Measurements from ENCODE around the gene TSEN54. TPM values are rescaled to one million over a fixed set of nuclear protein-coding genes. Genes with fewer than 3 reads are reported as not detected.

TSEN54 gene
- total RNA-seq, 1 donor from 2014 or later: 14.1 TPM

DNA sequence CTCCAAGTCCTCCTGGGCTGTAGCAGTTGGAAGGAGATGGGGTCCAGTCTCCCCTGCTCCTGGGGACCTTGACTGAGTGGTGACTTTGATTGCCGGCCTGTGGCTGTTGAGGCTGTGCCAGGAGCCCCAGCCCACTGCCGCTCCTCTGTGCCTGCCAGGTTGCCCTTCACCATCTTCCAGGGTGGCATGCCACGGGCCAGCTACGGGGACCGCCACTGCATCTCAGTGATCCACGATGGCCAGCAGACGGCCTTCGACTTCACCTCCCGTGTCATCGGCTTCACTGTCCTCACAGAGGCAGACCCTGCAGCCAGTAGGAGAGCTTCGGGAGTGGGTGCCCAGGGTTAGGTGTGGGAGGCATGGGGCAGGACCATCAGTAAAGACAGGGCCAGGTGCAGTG lies 47.9 kb downstream of the TSEN54 start:
- no peak for DNase-seq (ENCODE audit: low read depth, low spot score)

DNA sequence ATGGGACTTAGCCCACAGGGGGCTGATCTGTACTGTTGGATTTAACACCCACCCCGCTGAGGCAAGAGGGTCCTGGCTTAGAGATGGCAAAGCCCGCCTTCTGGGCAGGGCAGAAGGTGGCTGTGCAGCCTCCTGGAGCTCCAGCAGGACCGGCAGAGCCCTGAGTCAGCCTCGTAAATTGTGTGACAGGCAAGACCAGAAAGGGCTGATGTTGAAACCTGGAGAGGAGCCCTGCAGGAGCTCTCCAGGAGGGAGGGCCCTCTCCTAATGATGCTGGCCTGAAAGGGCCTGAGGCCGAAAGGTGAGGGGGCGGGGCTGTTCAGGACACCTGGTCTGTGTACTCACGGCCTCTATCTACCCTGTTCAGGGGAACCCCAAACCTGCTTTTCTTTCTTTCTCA lies 48.7 kb downstream of the TSEN54 start:
- DNase-seq (ENCODE audit: low read depth, low spot score): no peak

DNA sequence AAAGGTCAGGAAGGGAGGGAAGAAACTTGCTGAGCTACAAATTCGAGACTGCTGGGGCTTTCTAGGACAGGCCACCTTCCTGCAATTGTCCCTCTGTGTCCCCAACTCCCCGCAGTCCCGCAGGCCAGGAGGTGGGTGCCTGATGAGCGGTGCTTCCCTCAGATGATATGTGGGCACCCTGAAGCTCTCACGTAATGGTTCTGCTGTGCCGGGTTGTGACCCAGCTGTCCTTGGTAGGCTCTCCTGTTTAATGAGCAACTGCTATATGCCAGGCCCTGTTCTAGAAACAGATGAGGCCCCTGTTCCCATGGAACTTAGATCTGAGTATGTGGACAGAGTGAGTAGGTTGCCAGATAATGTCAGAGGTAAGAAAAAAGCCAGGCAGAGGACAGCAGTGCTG lies 49.3 kb downstream of the TSEN54 start:
- DNase-seq (ENCODE audit: low read depth, low spot score): no peak

DNA sequence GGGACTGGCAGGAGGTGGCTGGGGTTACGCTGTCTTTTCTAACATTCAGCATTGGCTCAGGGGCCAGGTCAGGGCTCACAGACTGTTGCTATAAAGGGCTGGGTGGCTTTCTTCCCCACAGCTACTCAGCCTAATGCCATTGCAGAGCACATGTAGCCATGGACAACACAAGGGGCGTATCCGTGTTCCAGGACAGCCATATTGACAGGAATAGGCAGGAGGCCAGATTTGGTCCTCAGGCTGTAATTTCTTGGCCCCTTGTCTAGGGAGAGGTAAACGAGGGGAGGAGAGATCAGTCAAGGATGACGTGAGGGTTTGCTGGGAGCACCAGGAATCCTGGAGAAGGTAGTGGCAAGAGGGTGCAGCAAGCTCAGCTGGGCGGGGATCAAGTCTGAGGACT lies 50.1 kb downstream of the TSEN54 start:
- no peak for DNase-seq (ENCODE audit: low read depth, low spot score)

DNA sequence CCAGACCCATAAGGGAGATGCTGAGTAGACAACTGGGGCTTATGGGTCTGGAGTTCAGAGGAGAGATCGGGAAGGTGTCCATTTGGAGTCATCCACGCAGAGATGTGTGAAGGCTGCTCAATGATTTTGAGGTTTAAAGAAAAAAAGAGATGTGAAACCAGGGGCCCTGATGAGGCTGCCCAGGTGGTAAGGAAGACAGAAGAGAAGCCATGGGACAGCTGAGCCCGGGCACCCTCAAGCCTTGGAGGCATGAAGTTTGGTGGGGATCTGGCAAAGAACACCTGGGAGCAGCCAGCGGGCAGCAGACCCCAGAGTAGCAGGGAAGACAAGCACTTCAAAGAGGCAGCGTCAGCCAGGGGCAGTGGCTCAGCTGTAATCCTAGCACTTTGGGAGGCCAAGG lies 50.5 kb downstream of the TSEN54 start:
- DNase-seq (ENCODE audit: low read depth, low spot score): no peak

DNA sequence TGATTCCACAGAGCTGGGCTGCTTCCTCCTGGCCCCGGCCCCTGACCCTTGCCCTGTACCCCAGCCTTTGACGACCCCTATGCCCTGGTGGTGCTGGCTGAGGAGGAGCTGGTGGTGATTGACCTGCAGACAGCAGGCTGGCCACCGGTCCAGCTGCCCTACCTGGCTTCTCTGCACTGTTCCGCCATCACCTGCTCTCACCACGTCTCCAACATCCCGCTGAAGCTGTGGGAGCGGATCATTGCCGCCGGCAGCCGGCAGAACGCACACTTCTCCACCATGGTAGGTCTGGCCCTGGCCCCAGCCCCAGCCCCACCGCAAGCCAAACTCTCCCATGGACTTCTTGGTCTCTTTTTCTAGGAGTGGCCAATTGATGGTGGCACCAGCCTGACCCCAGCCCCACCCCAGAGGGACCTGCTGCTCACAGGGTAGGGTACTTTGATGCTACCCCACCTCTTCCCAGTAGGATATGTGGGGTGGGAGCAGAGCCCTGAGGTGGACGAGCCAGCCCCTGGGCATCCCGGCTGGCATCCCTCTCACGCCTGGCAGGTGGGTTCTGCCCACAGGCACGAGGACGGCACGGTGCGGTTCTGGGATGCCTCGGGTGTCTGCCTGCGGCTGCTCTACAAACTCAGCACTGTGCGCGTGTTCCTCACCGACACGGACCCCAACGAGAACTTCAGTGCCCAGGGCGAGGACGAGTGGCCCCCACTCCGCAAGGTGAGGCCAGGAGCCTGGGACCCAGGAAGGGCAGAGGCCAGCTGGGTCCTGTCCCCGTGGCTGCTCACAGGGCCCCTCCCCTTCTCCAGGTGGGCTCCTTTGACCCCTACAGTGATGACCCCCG lies 52.3 kb downstream of the TSEN54 start:
- no peak for DNase-seq (ENCODE audit: low read depth, low spot score)

DNA sequence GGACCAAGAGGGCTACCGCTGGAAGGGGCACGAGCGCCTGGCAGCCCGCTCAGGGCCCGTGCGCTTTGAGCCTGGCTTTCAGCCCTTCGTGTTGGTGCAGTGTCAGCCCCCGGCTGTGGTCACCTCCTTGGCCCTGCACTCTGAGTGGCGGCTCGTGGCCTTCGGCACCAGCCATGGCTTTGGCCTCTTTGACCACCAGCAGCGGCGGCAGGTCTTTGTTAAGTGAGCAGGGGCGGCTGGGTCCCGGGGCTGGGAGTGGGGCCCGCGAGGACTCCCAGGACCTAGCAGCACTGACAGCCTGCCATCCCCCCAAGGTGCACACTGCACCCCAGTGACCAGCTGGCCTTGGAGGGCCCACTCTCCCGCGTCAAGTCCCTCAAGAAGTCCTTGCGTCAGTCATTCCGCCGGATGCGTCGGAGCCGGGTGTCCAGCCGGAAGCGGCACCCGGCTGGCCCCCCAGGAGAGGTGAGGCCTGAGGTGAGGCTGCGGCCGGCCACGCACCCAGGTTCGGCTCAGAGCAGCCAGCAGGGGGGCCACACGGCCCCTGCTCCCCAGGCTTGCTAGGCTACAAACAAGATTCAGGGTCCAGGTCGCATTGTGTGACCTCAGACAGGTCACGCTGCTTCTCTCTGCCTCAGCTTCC lies 53.8 kb downstream of the TSEN54 start:
- no peak for DNase-seq (ENCODE audit: low read depth, low spot score)

DNA sequence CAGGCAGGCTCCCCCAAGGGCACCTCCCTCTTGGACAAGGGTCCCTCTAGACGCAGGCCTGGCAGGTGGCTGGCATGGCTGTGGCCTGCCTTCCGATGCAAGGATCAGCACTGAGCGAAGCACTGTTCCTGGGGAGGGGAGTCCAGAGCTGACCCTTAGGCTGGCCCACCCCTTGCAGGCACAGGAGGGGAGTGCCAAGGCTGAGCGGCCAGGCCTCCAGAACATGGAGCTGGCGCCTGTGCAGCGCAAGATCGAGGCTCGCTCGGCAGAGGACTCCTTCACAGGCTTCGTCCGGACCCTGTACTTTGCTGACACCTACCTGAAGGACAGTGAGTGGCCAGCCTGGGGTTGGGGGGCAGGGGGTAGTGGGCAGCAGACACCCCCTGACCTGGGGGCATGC lies 54.4 kb downstream of the TSEN54 start:
- no peak for DNase-seq (ENCODE audit: low read depth, low spot score)

DNA sequence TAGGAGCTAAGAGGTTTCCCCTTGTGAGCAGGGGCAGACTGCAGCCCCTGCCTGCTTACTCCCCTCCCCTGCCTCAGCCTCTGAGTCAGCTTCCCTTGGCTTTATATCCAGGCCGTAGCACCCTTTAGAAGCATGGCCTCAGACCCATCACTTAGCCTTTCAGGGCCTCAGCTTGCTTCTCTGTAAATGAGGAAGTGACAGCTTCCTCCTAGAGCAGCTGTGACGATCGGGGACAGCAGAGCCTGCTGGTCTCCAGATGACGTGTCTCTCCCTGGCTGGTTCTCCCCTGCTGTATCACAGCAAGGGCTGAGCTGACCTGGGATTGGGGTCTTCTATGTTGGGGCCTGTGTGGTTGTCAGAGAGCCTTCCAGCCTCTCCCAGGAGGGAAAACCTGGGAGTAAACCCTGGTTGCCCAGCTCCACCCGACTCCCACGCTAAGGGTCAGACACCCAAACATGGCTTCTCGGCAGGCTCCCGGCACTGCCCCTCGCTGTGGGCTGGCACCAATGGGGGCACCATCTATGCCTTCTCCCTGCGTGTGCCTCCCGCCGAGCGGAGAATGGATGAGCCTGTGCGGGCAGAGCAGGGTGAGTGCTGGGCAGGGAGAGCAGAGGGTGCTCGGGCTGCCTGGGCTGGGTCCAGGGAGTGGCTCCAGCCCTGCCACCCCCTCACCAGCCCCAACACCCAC lies 55.0 kb downstream of the TSEN54 start:
- DNase-seq (ENCODE audit: low read depth, low spot score): no peak

DNA sequence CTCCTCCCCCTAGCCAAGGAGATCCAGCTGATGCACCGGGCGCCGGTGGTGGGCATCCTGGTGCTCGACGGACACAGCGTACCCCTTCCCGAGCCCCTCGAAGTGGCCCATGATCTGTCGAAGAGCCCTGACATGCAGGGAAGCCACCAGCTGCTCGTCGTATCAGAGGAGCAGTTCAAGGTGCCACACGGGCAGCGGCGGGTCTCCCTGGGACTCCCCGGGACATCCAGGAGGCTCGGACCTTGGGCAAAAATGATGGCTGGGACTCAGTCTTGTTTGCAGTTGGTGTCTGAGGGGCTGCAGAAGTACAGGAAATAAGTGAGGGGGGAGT lies 55.5 kb downstream of the TSEN54 start:
- DNase-seq (ENCODE audit: low read depth, low spot score): no peak

DNA sequence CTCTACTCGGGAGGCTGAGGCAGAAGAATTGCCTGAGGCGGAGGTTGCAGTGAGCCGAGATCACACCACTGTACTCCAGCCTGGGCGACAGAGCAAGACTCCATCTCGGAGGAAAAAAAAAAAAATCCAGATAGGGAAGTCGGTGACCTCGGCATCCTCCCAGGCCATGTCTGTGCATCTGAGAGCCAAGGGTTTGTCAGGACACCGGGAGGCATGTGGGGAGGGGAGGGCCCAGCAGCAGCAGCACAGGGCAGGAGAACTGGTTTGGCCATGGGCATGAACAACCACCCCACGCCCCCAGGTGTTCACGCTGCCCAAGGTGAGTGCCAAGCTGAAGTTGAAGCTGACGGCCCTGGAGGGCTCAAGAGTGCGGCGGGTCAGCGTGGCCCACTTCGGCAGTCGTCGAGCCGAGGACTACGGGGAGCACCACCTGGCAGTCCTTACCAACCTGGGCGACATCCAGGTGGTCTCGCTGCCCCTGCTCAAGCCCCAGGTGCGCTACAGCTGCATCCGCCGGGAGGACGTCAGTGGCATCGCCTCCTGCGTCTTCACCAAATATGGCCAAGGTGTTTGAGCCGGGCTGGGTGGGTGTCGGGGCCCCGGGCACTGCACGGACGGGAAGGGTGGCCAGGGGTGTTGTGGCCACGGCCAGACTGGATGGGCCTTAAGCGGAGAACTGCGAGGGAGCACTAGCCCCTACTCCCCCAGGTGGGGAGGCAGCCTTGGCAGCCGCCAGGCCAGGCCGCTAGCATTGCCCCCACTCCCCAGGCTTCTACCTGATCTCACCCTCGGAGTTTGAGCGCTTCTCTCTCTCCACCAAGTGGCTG lies 56.6 kb downstream of the TSEN54 start:
- DNase-seq (ENCODE audit: low read depth, low spot score): no peak

DNA sequence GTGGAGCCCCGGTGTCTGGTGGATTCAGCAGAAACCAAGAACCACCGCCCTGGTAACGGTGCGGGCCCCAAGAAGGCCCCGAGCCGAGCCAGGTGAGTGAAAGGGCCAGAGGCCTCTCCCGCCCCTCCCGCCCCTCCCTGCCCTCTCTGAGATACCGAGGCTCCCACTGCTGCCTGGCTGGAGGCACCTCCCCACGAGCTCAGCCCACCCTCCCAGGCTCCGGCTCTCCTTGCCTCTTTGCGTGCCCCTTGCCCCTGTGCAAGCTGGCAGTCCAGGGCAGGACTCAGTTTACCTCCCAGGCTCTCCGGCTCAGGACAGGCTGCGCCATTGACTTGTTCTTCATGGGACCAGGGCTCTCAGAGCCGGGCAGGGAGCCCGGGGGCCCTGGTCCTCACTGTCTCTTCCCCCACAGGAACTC lies 57.2 kb downstream of the TSEN54 start:
- DNase-seq (ENCODE audit: low read depth, low spot score): no peak

DNA sequence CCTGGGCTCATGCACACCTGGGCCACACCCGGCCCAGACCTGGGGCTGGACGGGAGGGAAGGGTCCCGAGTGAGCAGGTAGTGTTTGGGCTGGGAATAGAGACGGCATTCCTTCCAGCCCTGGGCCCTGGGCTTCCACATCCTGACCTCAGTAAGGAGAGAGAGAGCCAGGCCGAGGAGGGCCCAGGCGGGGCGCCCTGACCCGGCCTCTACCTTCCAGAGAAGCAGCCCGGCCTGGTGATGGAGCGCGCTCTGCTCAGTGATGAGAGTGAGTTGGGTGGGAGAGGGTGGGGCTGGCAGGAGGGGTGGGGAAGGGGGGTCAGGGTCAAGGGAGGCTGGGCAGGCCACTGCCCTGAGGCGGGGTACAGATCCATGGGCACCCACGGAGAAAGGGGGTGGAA lies 57.7 kb downstream of the TSEN54 start:
- no peak for DNase-seq (ENCODE audit: low read depth, low spot score)

Other genes with a start within 250 kb of the TSEN54 start
- 8.0 and 14.5 TPM in 2 replicates for gene MIF4GD, start 245.3 kb upstream of the TSEN54 start, total RNA-seq
- 13.1 and 21.4 TPM in 2 replicates for gene SLC25A19, start 227.1 kb upstream of the TSEN54 start, total RNA-seq
- 108 and 136 TPM in 2 replicates for gene GRB2, start 110.8 kb upstream of the TSEN54 start, total RNA-seq
- gene TMEM94, start 59.9 kb upstream of the TSEN54 start, total RNA-seq: 16.8 and 20.5 TPM in 2 replicates
- 6.6 and 9.2 TPM in 2 replicates for gene CASKIN2, start 991 bp upstream of the TSEN54 start, total RNA-seq
- 3.2 and 5.4 TPM in 2 replicates for gene LLGL2, start 9.2 kb downstream of the TSEN54 start, total RNA-seq
- 1.6 and 10.5 TPM in 2 replicates for gene MYO15B, start 71.3 kb downstream of the TSEN54 start, total RNA-seq
- 0.07 TPM in 1 of 2 replicates, not detected in the other for gene SMIM5, start 116.9 kb downstream of the TSEN54 start, total RNA-seq
- gene RECQL5, start 150.6 kb downstream of the TSEN54 start, total RNA-seq: 12.0 and 20.2 TPM in 2 replicates
- gene SAP30BP, start 150.8 kb downstream of the TSEN54 start, total RNA-seq: 66.7 and 95.2 TPM in 2 replicates
- gene ITGB4, start 204.9 kb downstream of the TSEN54 start, total RNA-seq: 6.9 and 14.2 TPM in 2 replicates
- gene GALK1, start 248.7 kb downstream of the TSEN54 start, total RNA-seq: 93.3 and 120 TPM in 2 replicates